SK-N-SH treated with all-trans-retinoic acid at 6 μM for 48 hours (cell line): ENCODE measurements around the gene COPS8.

Experiments
- ESRRG ChIP-seq: fragments of 250-450 bp; sonication (Bioruptor Pico); IDR thresholded peaks from 2 replicates; pipeline ENCODE4 v1.6.1; 2021; ENCODE audit warnings: mild to moderate bottlenecking
- OSR1 ChIP-seq: fragments of 250-450 bp; sonication (Bioruptor Pico); IDR thresholded peaks from 2 replicates; pipeline ENCODE4 v1.8.0; 2022; ENCODE audit warnings: moderate library complexity, mild to moderate bottlenecking, inconsistent platforms
- RARB ChIP-seq: fragments of 250-450 bp; sonication (Bioruptor Pico); IDR thresholded peaks from 2 replicates; pipeline ENCODE4 v1.8.0; 2021; ENCODE audit warnings: mild to moderate bottlenecking, moderate library complexity
- SNAI2 ChIP-seq: fragments of 250-450 bp; sonication (Bioruptor Pico); IDR thresholded peaks from 2 replicates; pipeline ENCODE4 v1.5.0; 2020; ENCODE audit warnings: mild to moderate bottlenecking, moderate library complexity
- ZC3H10 ChIP-seq: fragments of 250-450 bp; sonication (Bioruptor Pico); IDR thresholded peaks from 2 replicates; pipeline ENCODE4 v1.5.1; 2021; ENCODE audit warnings: mild to moderate bottlenecking, moderate library complexity
- ZFP3 ChIP-seq: fragments of 250-450 bp; sonication (Bioruptor Pico); IDR thresholded peaks from 2 replicates; pipeline ENCODE4 v1.5.0; 2020; ENCODE audit warnings: mild to moderate bottlenecking, moderate library complexity
- ZFP30 ChIP-seq: fragments of 450-650 bp; formaldehyde crosslinking; IDR thresholded peaks from 2 replicates; pipeline ENCODE4 v1.5.0; 2022; ENCODE audit warnings: mild to moderate bottlenecking, moderate library complexity
- ZNF565 ChIP-seq: fragments of 450-650 bp; formaldehyde crosslinking; conservative IDR thresholded peaks from 2 replicates; pipeline ENCODE4 v1.5.0; 2020; ENCODE audit warnings: low read depth, mild to moderate bottlenecking, moderate library complexity
- TF ChIP-seq, protein P1 (sequence below): fragments of 250-450 bp; sonication (Bioruptor Pico); IDR thresholded peaks from 2 replicates; pipeline ENCODE4 v1.5.0; 2020; ENCODE audit warnings: mild to moderate bottlenecking, moderate library complexity
- TF ChIP-seq, protein P2 (sequence below): fragments of 250-450 bp; sonication (Bioruptor Pico); IDR thresholded peaks from 2 replicates; pipeline ENCODE4 v1.5.1; 2021; ENCODE audit warnings: mild to moderate bottlenecking, moderate library complexity
- TF ChIP-seq, protein P3 (sequence below): fragments of 250-450 bp; sonication (Bioruptor Pico); IDR thresholded peaks from 2 replicates; pipeline ENCODE4 v1.5.1; 2020; ENCODE audit warnings: low read depth, mild to moderate bottlenecking, moderate library complexity

DNA sequence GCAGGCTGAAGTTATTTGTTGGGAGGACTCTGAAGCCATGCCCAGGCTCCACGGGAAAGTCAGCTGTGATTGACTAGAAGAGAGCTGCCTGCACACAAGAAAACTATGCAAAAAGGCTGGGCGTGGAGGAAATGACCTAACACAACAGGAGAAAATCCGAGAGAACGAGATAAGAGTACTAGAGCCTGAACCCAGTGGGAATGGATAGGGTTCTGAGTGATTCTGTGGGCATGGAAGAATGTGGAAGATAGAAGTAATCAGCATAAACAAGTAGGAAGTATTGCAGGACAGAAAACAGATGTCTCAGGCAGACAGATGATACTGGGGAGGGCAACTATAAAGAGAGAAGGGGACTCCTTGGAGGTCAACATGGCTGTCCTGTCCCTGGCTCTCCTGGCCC, 12.1 kb upstream of the COPS8 start:
- TF ChIP-seq ESRRG (CRISPR knock-in tag) (no peak), ZFP3 (CRISPR knock-in tag) (no peak), SNAI2 (CRISPR knock-in tag) (no peak), OSR1 (CRISPR knock-in tag) (no peak), RARB (no peak), ZC3H10 (CRISPR knock-in tag) (no peak), ZFP30 (CRISPR knock-in tag) (no peak), ZNF565 (CRISPR knock-in tag) (no peak)
- TF ChIP-seq, protein P1, sequence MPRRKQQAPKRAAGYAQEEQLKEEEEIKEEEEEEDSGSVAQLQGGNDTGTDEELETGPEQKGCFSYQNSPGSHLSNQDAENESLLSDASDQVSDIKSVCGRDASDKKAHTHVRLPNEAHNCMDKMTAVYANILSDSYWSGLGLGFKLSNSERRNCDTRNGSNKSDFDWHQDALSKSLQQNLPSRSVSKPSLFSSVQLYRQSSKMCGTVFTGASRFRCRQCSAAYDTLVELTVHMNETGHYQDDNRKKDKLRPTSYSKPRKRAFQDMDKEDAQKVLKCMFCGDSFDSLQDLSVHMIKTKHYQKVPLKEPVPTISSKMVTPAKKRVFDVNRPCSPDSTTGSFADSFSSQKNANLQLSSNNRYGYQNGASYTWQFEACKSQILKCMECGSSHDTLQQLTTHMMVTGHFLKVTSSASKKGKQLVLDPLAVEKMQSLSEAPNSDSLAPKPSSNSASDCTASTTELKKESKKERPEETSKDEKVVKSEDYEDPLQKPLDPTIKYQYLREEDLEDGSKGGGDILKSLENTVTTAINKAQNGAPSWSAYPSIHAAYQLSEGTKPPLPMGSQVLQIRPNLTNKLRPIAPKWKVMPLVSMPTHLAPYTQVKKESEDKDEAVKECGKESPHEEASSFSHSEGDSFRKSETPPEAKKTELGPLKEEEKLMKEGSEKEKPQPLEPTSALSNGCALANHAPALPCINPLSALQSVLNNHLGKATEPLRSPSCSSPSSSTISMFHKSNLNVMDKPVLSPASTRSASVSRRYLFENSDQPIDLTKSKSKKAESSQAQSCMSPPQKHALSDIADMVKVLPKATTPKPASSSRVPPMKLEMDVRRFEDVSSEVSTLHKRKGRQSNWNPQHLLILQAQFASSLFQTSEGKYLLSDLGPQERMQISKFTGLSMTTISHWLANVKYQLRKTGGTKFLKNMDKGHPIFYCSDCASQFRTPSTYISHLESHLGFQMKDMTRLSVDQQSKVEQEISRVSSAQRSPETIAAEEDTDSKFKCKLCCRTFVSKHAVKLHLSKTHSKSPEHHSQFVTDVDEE (CRISPR knock-in tag) = no peak
- TF ChIP-seq, protein P2, sequence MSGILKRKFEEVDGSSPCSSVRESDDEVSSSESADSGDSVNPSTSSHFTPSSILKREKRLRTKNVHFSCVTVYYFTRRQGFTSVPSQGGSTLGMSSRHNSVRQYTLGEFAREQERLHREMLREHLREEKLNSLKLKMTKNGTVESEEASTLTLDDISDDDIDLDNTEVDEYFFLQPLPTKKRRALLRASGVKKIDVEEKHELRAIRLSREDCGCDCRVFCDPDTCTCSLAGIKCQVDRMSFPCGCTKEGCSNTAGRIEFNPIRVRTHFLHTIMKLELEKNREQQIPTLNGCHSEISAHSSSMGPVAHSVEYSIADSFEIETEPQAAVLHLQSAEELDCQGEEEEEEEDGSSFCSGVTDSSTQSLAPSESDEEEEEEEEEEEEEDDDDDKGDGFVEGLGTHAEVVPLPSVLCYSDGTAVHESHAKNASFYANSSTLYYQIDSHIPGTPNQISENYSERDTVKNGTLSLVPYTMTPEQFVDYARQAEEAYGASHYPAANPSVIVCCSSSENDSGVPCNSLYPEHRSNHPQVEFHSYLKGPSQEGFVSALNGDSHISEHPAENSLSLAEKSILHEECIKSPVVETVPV (CRISPR knock-in tag) = no peak
- TF ChIP-seq, protein P3, sequence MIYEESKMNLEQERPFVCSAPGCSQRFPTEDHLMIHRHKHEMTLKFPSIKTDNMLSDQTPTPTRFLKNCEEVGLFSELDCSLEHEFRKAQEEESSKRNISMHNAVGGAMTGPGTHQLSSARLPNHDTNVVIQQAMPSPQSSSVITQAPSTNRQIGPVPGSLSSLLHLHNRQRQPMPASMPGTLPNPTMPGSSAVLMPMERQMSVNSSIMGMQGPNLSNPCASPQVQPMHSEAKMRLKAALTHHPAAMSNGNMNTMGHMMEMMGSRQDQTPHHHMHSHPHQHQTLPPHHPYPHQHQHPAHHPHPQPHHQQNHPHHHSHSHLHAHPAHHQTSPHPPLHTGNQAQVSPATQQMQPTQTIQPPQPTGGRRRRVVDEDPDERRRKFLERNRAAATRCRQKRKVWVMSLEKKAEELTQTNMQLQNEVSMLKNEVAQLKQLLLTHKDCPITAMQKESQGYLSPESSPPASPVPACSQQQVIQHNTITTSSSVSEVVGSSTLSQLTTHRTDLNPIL (CRISPR knock-in tag) = no peak
